ENCODE measurements around the gene GPR84. TPM values are rescaled to one million over a fixed set of nuclear protein-coding genes. Genes with fewer than 3 reads are reported as not detected.

The GPR84 gene
- total RNA-seq, 1 donor from 2014 or later: not detected

GRCh38 chr12:54394986-54395385, 30.7 kb upstream of the GPR84 start:
- H3K4me3 Mint-ChIP-seq: no peak overlapping the region
- H3K27ac Mint-ChIP-seq (ENCODE audit: unreplicated experiment): no peak overlapping the region
- no peaks in the 10 kb centered on the region for H3K9me3 Mint-ChIP-seq
- peaks cover 3% of the 10 kb centered on the region for H3K27me3 Mint-ChIP-seq (ENCODE audit: low read depth)
- no peak for DNase-seq (ENCODE audit: low read depth, low spot score)
- TF ChIP-seq, protein P1, sequence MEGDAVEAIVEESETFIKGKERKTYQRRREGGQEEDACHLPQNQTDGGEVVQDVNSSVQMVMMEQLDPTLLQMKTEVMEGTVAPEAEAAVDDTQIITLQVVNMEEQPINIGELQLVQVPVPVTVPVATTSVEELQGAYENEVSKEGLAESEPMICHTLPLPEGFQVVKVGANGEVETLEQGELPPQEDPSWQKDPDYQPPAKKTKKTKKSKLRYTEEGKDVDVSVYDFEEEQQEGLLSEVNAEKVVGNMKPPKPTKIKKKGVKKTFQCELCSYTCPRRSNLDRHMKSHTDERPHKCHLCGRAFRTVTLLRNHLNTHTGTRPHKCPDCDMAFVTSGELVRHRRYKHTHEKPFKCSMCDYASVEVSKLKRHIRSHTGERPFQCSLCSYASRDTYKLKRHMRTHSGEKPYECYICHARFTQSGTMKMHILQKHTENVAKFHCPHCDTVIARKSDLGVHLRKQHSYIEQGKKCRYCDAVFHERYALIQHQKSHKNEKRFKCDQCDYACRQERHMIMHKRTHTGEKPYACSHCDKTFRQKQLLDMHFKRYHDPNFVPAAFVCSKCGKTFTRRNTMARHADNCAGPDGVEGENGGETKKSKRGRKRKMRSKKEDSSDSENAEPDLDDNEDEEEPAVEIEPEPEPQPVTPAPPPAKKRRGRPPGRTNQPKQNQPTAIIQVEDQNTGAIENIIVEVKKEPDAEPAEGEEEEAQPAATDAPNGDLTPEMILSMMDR (conservative IDR thresholded peaks at IDR 0.05): no peak
- H3K4me1 Mint-ChIP-seq: peaks cover 19% of the 10 kb centered on the region
- H3K36me3 Mint-ChIP-seq (ENCODE audit: low read depth): peaks cover 2% of the 10 kb centered on the region

DNA sequence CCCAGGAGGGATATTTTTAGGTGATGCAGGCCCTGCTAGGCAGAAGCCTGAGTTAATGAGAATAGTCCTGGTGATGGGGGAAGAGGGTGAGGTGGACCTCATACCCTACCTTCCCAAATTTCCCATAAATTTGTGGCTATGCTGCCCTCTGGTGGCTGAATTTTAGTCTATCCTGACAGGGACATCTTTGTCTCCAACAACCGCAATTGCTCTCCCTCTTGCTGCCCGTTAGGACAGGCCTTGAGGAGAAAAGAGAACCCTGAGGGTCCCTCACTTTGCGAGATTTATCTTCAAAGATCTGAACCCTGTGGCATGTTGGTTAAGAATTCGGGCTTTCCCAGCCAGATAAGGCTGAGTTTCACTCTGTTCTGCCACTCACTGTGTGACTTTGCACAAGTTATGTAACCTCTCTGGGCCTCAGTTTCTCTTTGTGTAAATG, 30.0 kb upstream of the GPR84 start:
- no peaks in the 10 kb centered on the region for H3K9me3 Mint-ChIP-seq
- H3K27ac Mint-ChIP-seq (ENCODE audit: unreplicated experiment): no peak overlapping the region
- TF ChIP-seq, protein P1 (conservative IDR thresholded peaks at IDR 0.05): peak; percentile 79
- DNase-seq (ENCODE audit: low read depth, low spot score): peak; percentile 60
- peaks cover 2% of the 10 kb centered on the region for H3K36me3 Mint-ChIP-seq (ENCODE audit: low read depth)
- peak overlapping the region; percentile 78 for H3K4me3 Mint-ChIP-seq
- peaks cover 25% of the 10 kb centered on the region for H3K4me1 Mint-ChIP-seq
- H3K27me3 Mint-ChIP-seq (ENCODE audit: low read depth): peaks cover 3% of the 10 kb centered on the region

DNA sequence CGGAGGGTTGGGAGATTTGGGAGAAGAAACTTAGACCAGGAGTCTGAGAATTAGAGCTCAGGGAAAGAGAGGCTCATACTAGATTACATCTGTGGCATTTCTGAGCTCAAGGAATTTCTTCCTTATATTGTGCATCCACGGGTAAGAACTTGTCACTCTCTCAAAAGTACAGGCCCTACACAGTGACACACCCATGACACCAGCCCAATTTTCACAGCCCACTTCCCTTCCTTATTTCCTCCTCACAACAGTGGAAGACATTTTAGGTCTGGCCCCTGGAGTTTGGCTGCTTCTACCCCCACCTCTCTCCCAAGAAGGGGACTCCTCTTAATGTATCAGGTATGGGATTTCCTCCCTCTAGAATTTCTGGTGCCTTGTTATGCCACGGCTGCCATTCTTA, 29.5 kb upstream of the GPR84 start:
- TF ChIP-seq, protein P1 (conservative IDR thresholded peaks at IDR 0.05): no peak
- no peak overlapping the region for H3K27ac Mint-ChIP-seq (ENCODE audit: unreplicated experiment)
- H3K36me3 Mint-ChIP-seq (ENCODE audit: low read depth): peaks cover 2% of the 10 kb centered on the region
- peaks cover 25% of the 10 kb centered on the region for H3K4me1 Mint-ChIP-seq
- H3K27me3 Mint-ChIP-seq (ENCODE audit: low read depth): peaks cover 3% of the 10 kb centered on the region
- DNase-seq (ENCODE audit: low read depth, low spot score): no peak
- no peaks in the 10 kb centered on the region for H3K9me3 Mint-ChIP-seq
- peak overlapping the region; percentile 78 for H3K4me3 Mint-ChIP-seq

DNA sequence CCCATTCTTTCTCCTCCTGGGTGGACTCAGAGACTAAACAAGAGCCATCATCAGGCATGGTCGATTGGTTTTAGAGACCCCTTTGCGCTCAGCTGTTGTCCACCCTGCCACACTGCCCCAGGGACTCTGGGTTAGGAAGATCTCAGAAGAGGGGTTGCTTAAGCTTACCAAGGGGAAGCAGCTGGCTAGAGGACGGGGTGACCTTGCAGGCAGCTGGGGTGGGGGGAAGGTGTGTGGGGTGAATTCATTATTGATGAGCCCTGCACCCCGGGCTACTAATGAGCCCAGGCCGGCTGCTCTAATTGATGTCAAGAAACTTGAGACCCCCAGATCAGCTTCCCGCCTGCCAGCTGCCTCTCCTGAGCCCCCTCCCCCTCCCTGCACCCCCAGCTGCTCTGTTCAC, 28.9 kb upstream of the GPR84 start:
- Mint-ChIP-seq H3K27ac (ENCODE audit: unreplicated experiment) (no peak overlapping the region), H3K4me1 (peaks cover 29% of the 10 kb centered on the region), H3K27me3 (ENCODE audit: low read depth) (peaks cover 3% of the 10 kb centered on the region), H3K36me3 (ENCODE audit: low read depth) (peaks cover 2% of the 10 kb centered on the region), H3K9me3 (no peaks in the 10 kb centered on the region), H3K4me3 (peak overlapping the region; percentile 27)
- no peak for DNase-seq (ENCODE audit: low read depth, low spot score)
- TF ChIP-seq, protein P1 (conservative IDR thresholded peaks at IDR 0.05): no peak

DNA sequence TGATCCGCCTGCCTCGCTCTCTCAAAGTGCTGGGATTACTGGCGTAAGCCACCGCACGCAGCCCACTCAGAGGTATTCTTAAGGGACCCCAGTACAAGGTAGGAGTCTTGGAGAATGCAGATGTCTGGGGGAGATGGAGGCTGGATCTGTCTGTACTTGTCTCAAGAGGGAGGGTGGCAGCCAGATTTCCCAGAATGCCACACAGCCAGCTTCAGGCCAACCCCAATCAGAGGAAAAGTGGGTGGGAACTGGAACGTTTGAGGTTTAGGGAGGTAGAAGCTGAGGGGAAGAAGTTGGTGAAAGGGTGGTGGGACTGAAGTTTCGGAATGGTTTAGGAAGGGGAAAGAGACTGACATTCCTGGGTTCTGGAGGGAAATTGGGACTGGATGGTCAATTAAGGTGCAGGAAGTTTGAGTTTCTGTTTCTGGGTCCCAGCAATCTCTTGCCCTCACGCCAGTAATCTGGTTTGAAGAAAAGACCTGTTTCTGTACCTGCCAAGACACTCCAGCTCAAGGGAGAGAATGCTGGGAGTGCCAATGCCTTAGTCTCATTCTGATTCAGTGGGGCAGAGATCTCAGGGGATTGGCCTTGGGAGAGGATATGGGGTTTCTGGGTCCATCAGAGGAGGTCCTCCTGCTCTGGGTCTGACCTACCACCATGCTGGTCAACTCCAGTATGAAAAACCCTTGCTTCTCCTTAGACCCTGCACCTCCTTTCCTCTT, 28.4 kb upstream of the GPR84 start:
- peaks cover 3% of the 10 kb centered on the region for H3K27me3 Mint-ChIP-seq (ENCODE audit: low read depth)
- TF ChIP-seq, protein P1 (conservative IDR thresholded peaks at IDR 0.05): no peak
- DNase-seq (ENCODE audit: low read depth, low spot score): no peak
- H3K9me3 Mint-ChIP-seq: no peaks in the 10 kb centered on the region
- H3K36me3 Mint-ChIP-seq (ENCODE audit: low read depth): peaks cover 2% of the 10 kb centered on the region
- H3K4me1 Mint-ChIP-seq: peaks cover 32% of the 10 kb centered on the region
- H3K4me3 Mint-ChIP-seq: peak overlapping the region; percentile 54
- H3K27ac Mint-ChIP-seq (ENCODE audit: unreplicated experiment): no peak overlapping the region
